Esophagus squamous epithelium (tissue), 5 donors: ENCODE results near the gene OGFRL1. TPM values are rescaled to one million over a fixed set of nuclear protein-coding genes. Genes with fewer than 3 reads are reported as not detected.

Experiments used
- DNase-seq: peaks from one replicate; lab custom pipeline; 2025; lab: John Stamatoyannopoulos, UW
- H3K27ac ChIP-seq, 4 donors: fragments of 200-600 bp; sonication (generic); one replicate each; pipeline ENCODE4 v1.5.1; 2016 to 2019; ENCODE audit warnings: mild to moderate bottlenecking in 1 of 4
- H3K27me3 ChIP-seq, 4 donors: fragments of 200-600 bp; sonication (generic); 1 replicate in 3 of 4; 2 replicates in 1 of 4; pipeline versions ENCODE4 v1.5.1 to v1.6.0; 2017 to 2021; ENCODE audit warnings: antibody characterized with exemption in 1 of 4
- H3K36me3 ChIP-seq, 3 donors: fragments of 200-600 bp; sonication (generic); one replicate each; pipeline ENCODE4 v1.5.1; 2016 to 2019
- H3K4me1 ChIP-seq, 3 donors: fragments of 200-600 bp; sonication (generic); one replicate each; pipeline ENCODE4 v1.5.1; 2017 to 2019
- H3K4me3 ChIP-seq, 4 donors: fragments of 200-600 bp; sonication (generic); 1 replicate in 3 of 4; 2 replicates in 1 of 4; pipeline ENCODE4 v1.5.1; 2016 to 2019; ENCODE audit warnings: mild to moderate bottlenecking in 2 of 4, moderate library complexity in 1 of 4
- H3K9me3 ChIP-seq, 3 donors: fragments of 200-600 bp; sonication (generic); one replicate each; pipeline ENCODE4 v1.5.1; 2016 to 2019
- POLR2A ChIP-seq, 4 donors: fragments of 450-650 bp; IDR thresholded peaks; one replicate each; pipeline ENCODE4 v1.6.1; 2017; ENCODE audit warnings: antibody characterized with exemption in 4 of 4, mild to moderate bottlenecking in 4 of 4, moderate library complexity in 3 of 4
- WGBS, 2 donors: methylation state at CpG; one replicate each; pipeline ENCODE4 v1.1.5; 2018; 5-methylcytosine and 5-hydroxymethylcytosine counted together
- intact Hi-C: fragments of 100-400 bp; cut with DNase I; formaldehyde crosslinking; loops from one replicate; pipeline ENCODE4 v1.15.0; 2022
- total RNA-seq, 4 donors: library from RNA; depleted of rRNA; stranded (reverse); fragments of >200 nt; gene quantifications; one replicate each; pipeline ENCODE4 v1.1.0, GENCODE V29; 2016
- TF ChIP-seq, protein P1 (sequence below), 6 experiments: fragments of 450-650 bp in 4 of 6; fragments of 200-600 bp in 2 of 6; sonication (generic) in 2 of 6; IDR thresholded peaks; one replicate each; pipeline ENCODE4 v1.5.1; 2016 to 2019; ENCODE audit warnings: antibody characterized with exemption in 6 of 6, mild to moderate bottlenecking in 4 of 6, moderate library complexity in 4 of 6
- donor health status: DM: yes; HTN: yes; CAD: no.

The OGFRL1 gene
- total RNA-seq, 4 donors from 2014 or later = 36.7 to 67.9 (median 47.8) TPM

DNA sequence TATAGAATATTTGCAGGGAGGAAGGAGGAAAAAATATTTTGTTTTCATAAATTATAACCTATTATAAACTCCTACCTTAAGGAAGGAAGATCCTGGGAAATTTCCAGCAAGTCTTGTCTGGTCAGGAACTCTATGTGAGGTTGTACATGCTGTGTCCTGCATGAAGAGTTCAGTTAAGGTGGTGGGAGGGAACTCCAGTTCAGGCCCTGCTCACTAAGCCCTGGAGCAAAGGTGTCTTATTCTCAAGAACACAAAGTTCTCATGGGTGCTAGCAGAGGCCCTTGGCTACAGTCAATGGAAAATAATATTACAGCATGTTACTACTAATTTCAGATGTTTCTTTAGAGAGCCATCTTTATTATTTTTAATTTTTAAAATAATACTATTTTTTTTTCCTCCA, 3.8 kb upstream of the OGFRL1 start:
- Histone ChIP-seq H3K27ac (peak overlapping the region in 3 of 4 donors; percentile 95 to 98 (median 95)), H3K9me3 (no peaks in the 10 kb centered on the region), H3K4me3 (no peak overlapping the region), H3K36me3 (no peaks in the 10 kb centered on the region), H3K4me1 (peaks cover 7 to 55% (median 11%) of the 10 kb centered on the region in 3 donors), H3K27me3 (no peaks in the 10 kb centered on the region)
- intact Hi-C loops = no loop called here
- TF ChIP-seq, protein P1, sequence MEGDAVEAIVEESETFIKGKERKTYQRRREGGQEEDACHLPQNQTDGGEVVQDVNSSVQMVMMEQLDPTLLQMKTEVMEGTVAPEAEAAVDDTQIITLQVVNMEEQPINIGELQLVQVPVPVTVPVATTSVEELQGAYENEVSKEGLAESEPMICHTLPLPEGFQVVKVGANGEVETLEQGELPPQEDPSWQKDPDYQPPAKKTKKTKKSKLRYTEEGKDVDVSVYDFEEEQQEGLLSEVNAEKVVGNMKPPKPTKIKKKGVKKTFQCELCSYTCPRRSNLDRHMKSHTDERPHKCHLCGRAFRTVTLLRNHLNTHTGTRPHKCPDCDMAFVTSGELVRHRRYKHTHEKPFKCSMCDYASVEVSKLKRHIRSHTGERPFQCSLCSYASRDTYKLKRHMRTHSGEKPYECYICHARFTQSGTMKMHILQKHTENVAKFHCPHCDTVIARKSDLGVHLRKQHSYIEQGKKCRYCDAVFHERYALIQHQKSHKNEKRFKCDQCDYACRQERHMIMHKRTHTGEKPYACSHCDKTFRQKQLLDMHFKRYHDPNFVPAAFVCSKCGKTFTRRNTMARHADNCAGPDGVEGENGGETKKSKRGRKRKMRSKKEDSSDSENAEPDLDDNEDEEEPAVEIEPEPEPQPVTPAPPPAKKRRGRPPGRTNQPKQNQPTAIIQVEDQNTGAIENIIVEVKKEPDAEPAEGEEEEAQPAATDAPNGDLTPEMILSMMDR (IDR thresholded peaks at IDR 0.05) = no peak
- TF ChIP-seq POLR2A (IDR thresholded peaks at IDR 0.05) = no peak
- DNase-seq = no peak

DNA sequence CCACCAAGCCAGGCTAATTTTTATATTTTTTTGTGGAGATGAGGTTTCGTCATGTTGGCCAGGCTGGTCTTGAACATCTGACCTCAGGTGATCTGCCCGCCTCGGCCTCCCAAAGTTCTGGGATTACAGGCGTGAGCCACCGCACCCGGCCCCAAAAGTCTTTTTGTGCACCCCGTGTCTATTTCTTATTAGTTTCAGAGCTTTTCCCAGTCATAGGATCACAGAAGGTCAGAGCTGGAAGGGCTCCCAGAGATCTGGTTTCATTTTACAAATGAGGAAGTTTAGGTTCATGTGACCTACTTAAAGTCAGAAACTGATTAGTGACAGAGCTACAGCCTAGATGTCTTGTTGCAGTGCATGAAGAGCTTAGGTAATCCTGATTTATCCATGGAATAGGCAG, 1.6 kb upstream of the OGFRL1 start:
- 71 to 73% methylated on average over 6 to 7 of the region's 7 CpGs for WGBS, 2 donors
- H3K4me1 ChIP-seq = peaks cover 14 to 77% (median 30%) of the 10 kb centered on the region in 3 donors

DNA sequence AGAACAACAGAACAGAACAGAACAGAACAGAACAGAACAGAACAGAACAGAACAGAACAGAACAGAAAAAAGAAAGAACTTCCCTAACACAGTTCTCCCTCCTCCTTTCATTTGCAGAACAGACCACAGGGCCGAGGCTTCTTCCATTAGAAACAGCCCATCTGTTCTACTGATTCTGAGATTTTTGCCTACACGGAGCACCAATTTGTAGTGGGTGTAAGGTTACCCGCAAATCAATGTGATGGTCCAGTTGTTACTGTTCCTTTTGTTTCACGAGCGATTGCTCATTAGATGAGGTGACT, 734 bp upstream of the OGFRL1 start:
- Histone ChIP-seq H3K4me3 (peak overlapping the region; percentile 61 to 94 (median 82)), H3K9me3 (no peaks in the 10 kb centered on the region), H3K36me3 (no peaks in the 10 kb centered on the region), H3K4me1 (peaks cover 14 to 86% (median 30%) of the 10 kb centered on the region in 3 donors), H3K27me3 (no peaks in the 10 kb centered on the region), H3K27ac (peak overlapping the region; percentile 95 to 98 (median 96))
- WGBS, 2 donors = 0 to 8% methylated on average over 5 of the region's 5 CpGs
- TF ChIP-seq POLR2A (IDR thresholded peaks at IDR 0.05) = no peak
- TF ChIP-seq, protein P1 (IDR thresholded peaks at IDR 0.05) = no peak
- no peak for DNase-seq
- intact Hi-C loops = no loop called here

More for the DNA sequence above, 1.6 kb upstream of the OGFRL1 start:
- Histone ChIP-seq H3K9me3 (no peaks in the 10 kb centered on the region), H3K27ac (peak overlapping the region; percentile 95 to 98 (median 96)), H3K36me3 (no peaks in the 10 kb centered on the region), H3K27me3 (no peaks in the 10 kb centered on the region), H3K4me3 (peak overlapping the region in 2 of 4 donors; percentile 92 to 94)
- no peak for DNase-seq
- TF ChIP-seq POLR2A (IDR thresholded peaks at IDR 0.05) = peak in 1 of 4 donors; percentile 29
- TF ChIP-seq, protein P1 (IDR thresholded peaks at IDR 0.05) = no peak
- intact Hi-C loops = no loop called here

DNA sequence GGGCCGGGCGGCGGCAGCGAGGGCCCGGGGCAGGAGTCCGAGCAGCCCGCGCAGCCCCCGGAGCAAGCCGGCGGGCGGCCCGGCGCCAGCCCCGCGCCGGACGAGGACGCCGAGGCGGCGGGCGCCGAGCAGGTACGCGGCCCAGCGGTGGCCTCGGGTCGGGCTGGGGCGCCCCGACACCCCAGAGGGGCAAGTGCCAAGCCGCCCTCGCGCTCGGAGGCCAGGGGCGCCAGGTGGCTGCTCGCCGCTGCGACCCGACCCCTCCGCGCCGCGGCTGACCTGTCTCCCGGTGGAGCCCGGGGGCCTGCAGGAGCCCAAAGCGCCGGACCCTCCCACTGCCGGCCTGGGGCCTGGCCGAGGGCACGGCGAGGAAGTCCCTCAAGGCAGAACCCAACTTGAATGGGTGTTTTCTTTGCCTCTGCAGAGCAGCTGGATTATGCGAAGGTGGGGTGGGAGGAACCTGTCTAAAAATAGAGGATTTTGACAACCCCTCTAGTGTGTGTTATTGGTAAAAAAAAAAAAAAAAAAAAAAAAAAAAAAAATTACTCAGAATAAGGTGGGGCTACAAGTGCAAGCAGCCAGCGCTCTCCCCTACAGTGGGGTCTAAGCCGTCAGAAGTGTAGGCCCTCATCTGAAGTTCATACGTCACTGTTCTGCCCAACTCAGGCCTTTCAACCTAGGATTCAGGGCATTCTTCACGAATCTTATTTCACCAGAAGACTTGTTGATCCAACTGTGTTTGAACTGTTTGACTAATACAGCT, 609 bp downstream of the OGFRL1 start:
- Histone ChIP-seq H3K36me3 (peaks cover 0 to 12% (median 0%) of the 10 kb centered on the region in 3 donors), H3K4me3 (peak overlapping the region; percentile 61 to 94 (median 82)), H3K27ac (peak overlapping the region; percentile 95 to 98 (median 96)), H3K27me3 (no peaks in the 10 kb centered on the region), H3K4me1 (peaks cover 14 to 89% (median 30%) of the 10 kb centered on the region in 3 donors), H3K9me3 (no peaks in the 10 kb centered on the region)
- WGBS, 2 donors = 3 to 4% methylated on average over 4 of the region's 57 CpGs
- no peak for DNase-seq
- TF ChIP-seq POLR2A (IDR thresholded peaks at IDR 0.05) = no peak
- TF ChIP-seq, protein P1 (IDR thresholded peaks at IDR 0.05) = no peak
- intact Hi-C loops = no loop called here

DNA sequence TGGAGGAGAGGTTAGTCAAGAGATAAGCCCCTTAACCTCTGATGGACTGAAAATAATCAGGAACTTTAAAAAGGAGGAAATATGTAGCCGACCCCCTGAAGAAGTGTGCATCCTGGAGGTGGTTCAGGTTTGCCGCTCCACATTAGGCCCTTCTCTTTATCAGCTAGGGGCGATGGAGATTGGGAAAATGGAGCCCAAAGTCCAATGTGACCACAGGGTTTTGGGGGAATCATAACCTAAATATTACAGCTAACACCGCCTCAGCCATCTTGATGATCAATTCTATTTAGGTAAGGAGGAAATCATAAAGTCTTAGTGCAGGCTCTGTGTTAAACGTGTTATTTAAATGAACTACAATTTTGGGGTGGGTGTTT, 1.2 kb downstream of the OGFRL1 start:
- H3K27ac ChIP-seq = peak overlapping the region; percentile 36 to 98 (median 95)
- H3K9me3 ChIP-seq = no peaks in the 10 kb centered on the region
- WGBS, 2 donors = 69 to 76% methylated on average over 5 of the region's 5 CpGs
- no peaks in the 10 kb centered on the region for H3K27me3 ChIP-seq
- DNase-seq = no peak
- TF ChIP-seq, protein P1 (IDR thresholded peaks at IDR 0.05) = no peak
- no peak for TF ChIP-seq POLR2A (IDR thresholded peaks at IDR 0.05)
- H3K36me3 ChIP-seq = peaks cover 0 to 17% (median 0%) of the 10 kb centered on the region in 3 donors
- H3K4me3 ChIP-seq = peak overlapping the region; percentile 61 to 94 (median 82)
- peaks cover 14 to 89% (median 32%) of the 10 kb centered on the region in 3 donors for H3K4me1 ChIP-seq
- intact Hi-C loops = no loop called here
